ENCODE measurements around the gene EFR3B.
"Not testable (repeated sequence)": the region's sequence is repeated elsewhere in the genome, so short reads cannot be mapped to it uniquely, and the experiment has no call there.

EFR3B gene

GRCh38 chr2:25072606-25073005 is 30.7 kb downstream of the EFR3B start:
- peak; percentile 35 for DNase-seq (ENCODE audit: low read depth, low spot score)

- DNase-seq (ENCODE audit: low read depth, low spot score) = no peak
These were observed 31.1 kb downstream of the EFR3B start for GRCh38 chr2:25073025-25073424.

GRCh38 chr2:25073914-25074313 is 32.0 kb downstream of the EFR3B start:
- DNase-seq (ENCODE audit: low read depth, low spot score) = no peak

GRCh38 chr2:25074826-25075225 is 33.0 kb downstream of the EFR3B start:
- DNase-seq (ENCODE audit: low read depth, low spot score) = no peak

GRCh38 chr2:25076749-25077148 is 34.9 kb downstream of the EFR3B start:
- no peak for DNase-seq (ENCODE audit: low read depth, low spot score)

GRCh38 chr2:25077789-25078169 is 35.9 kb downstream of the EFR3B start:
- DNase-seq (ENCODE audit: low read depth, low spot score) = no peak

GRCh38 chr2:25078170-25079049 is 36.5 kb downstream of the EFR3B start:
- peak; percentile 86 for DNase-seq (ENCODE audit: low read depth, low spot score)

- no peak for DNase-seq (ENCODE audit: low read depth, low spot score)
These were observed 37.3 kb downstream of the EFR3B start for GRCh38 chr2:25079050-25079635.

- no peak for DNase-seq (ENCODE audit: low read depth, low spot score)
These were observed 39.4 kb downstream of the EFR3B start for GRCh38 chr2:25081237-25081790.

- DNase-seq (ENCODE audit: low read depth, low spot score) = no peak
These were observed 40.2 kb downstream of the EFR3B start for GRCh38 chr2:25082002-25082622.

GRCh38 chr2:25085761-25086560 is 44.1 kb downstream of the EFR3B start:
- DNase-seq (ENCODE audit: low read depth, low spot score) = no peak

- peak; percentile 20 for DNase-seq (ENCODE audit: low read depth, low spot score)
These were observed 47.1 kb downstream of the EFR3B start for GRCh38 chr2:25088817-25089516.

GRCh38 chr2:25089605-25090315 is 47.9 kb downstream of the EFR3B start:
- no peak for DNase-seq (ENCODE audit: low read depth, low spot score)

- no peak for DNase-seq (ENCODE audit: low read depth, low spot score)
These were observed 48.9 kb downstream of the EFR3B start for GRCh38 chr2:25090801-25091200.

- no peak for DNase-seq (ENCODE audit: low read depth, low spot score)
These were observed 49.4 kb downstream of the EFR3B start for GRCh38 chr2:25091265-25091664.

GRCh38 chr2:25098056-25098455 is 56.2 kb downstream of the EFR3B start:
- DNase-seq (ENCODE audit: low read depth, low spot score) = no peak

GRCh38 chr2:25098670-25099486 is 57.0 kb downstream of the EFR3B start:
- no peak for DNase-seq (ENCODE audit: low read depth, low spot score)

GRCh38 chr2:25102352-25102751 is 60.5 kb downstream of the EFR3B start:
- not testable (repeated sequence) for DNase-seq (ENCODE audit: low read depth, low spot score)

- peak; percentile 77 for DNase-seq (ENCODE audit: low read depth, low spot score)
These were observed 61.5 kb downstream of the EFR3B start for GRCh38 chr2:25103287-25103871.
